GM18502 (cell line): ENCODE data around the gene NTSR1.

Experiments
- ATAC-seq: cut with Tn5 transposase; IDR thresholded peaks from one replicate; pipeline ENCODE4 v1.9.1; 2021; ENCODE audit warnings: mild to moderate bottlenecking; ENCODE audit not compliant: unreplicated experiment, poor library complexity

The NTSR1 gene

GRCh38 chr20:62752181-62752670 lies 43.6 kb downstream of the NTSR1 start:
- ATAC-seq: no peak

- ATAC-seq: no peak
Observed at GRCh38 chr20:62752671-62753501, 44.2 kb downstream of the NTSR1 start.

- ATAC-seq: no peak
Observed at GRCh38 chr20:62753626-62754025, 45.0 kb downstream of the NTSR1 start.

DNA sequence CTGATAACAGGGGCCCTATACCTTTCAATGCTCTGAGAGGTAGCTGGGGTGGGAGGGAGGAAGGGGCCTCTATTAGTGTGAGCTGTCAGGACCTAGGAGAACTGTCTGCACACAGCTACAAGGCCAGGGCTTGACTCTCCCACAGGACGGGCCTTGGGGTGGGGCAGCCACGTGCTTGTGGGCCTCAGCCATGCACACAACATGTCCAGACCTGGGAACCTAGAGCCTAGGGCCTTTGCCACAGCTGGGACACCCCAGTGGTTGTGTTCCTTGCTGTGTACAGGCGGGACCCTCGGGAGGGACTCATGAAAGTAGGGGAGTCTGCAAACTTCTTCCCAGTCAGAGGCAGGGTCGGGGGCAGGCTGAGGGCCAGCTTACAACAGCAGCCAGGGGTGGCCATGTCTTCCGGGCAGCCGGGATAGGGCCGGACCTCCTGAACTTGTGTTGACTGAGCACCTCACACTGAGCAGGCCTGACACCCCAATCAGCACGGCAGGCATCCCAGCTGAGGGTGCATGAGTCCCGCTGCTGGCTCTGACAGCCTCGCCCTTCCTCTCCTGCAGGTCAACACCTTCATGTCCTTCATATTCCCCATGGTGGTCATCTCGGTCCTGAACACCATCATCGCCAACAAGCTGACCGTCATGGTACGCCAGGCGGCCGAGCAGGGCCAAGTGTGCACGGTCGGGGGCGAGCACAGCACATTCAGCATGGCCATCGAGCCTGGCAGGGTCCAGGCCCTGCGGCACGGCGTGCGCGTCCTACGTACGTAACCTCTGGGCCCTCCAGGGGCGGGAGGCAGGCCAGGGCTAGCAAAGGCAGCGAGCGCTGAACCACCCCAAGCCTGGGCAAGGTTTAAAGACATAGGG lies 45.7 kb downstream of the NTSR1 start:
- ATAC-seq: no peak

DNA sequence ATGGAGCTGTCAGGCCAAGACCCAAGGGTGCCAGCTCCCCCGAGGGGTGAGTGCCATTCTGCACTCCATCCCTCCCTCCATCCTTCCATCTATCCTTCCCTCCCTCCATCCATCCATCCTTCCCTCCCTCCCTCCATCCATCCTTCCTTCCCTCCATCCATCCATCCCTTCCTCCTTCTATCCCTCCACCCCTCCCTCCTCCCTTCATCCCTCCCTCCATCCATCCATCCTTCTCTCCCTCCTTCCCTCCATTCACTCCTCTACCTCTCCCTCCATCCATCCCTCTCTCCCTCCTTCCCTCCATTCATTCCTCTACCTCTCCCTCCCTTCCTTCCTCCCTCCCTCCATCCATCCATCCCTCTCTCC lies 46.3 kb downstream of the NTSR1 start:
- ATAC-seq: no peak

DNA sequence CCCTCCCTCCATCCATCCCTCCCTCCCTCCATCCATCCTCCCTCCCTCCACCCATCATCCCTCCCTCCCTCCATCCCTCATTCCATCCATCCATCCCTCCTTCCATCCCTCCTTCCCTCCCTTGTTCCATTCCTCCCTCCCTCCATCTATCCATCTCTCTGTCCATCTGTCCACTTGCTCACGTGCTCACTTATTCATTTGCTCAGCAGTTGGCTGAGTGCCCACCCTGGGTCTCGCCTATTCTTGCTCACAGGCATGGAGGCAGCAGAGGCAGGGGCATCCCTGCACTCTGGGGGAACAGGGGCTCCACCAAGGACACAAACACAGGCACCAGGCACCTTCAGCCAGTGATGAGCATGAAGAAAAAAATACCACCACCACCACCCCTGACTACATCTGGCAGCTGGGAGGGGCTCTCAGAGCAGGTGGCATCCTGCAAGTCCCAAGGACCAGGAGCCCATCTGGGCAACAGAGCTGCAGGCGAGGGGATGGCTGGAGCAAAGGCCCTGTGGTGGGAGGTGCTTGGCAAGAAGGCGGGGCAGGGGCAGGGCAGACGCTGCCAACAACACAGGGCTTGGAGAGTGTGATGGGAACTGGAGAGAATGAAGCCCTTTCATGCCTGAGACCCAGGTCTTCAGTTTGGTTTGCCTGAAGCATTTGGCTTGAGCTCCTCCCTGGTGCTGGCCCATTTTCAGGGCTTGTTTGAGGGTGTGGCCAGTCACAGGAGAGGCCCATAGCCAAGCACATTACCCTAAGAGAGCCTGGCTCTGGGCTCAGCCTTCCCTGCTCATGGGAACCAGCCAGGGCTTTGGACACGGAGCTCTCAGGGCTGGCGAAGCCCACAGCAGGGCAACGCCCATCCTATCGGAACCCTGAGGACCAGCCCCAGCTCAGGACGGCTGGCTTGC lies 47.4 kb downstream of the NTSR1 start:
- ATAC-seq: no peak

GRCh38 chr20:62758226-62758912 lies 49.7 kb downstream of the NTSR1 start:
- ATAC-seq: no peak

- ATAC-seq: no peak
Observed at GRCh38 chr20:62759981-62760431, 51.4 kb downstream of the NTSR1 start.

- ATAC-seq: no peak
Observed at GRCh38 chr20:62760471-62760855, 51.8 kb downstream of the NTSR1 start.

DNA sequence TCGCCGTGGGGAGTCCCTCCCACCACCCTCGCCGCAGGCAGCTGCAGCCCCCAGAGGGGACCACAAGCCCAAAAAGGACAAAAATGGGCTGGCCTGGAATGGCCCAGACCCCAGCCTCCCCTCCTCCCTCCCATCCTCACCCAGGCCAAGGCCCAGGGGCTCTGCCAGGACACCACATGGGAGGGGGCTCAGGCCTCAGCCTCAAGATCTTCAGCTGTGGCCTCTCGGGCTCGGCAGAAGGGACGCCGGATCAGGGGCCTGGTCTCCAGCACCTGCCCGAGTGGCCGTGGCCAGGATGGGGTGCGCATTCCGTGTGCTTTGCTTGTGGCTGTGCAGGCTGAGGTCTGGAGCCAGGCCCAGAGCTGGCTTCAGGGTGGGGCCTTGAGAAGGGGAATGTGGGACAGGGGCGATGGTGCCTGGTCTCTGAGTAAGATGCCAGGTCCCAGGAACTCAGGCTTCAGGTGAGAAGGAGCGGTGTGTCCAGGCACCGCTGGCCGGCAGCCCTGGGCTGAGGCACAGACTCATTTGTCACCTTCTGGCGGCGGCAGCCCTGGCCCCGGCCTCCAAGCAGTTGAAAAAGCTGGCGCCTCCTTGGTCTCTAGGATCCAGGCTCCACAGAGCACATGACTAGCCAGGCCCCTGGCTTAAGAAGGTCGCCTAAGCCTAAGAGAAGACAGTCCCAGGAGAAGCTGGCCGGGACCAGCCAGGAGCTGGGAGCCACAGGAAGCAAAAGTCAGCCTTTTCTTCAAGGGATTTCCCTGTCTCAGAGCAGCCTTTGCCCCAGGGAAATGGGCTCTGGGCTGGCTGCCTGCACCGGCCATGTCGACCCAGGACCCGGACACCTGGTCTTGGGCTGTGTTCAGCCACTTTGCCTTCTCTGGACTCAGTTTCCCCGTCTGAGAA lies 52.5 kb downstream of the NTSR1 start:
- no peak for ATAC-seq

GRCh38 chr20:62761759-62762131 lies 53.1 kb downstream of the NTSR1 start:
- no peak for ATAC-seq

GRCh38 chr20:62762376-62762775 lies 53.7 kb downstream of the NTSR1 start:
- ATAC-seq: no peak

- no peak for ATAC-seq
Observed at GRCh38 chr20:62762801-62763368, 54.2 kb downstream of the NTSR1 start.

DNA sequence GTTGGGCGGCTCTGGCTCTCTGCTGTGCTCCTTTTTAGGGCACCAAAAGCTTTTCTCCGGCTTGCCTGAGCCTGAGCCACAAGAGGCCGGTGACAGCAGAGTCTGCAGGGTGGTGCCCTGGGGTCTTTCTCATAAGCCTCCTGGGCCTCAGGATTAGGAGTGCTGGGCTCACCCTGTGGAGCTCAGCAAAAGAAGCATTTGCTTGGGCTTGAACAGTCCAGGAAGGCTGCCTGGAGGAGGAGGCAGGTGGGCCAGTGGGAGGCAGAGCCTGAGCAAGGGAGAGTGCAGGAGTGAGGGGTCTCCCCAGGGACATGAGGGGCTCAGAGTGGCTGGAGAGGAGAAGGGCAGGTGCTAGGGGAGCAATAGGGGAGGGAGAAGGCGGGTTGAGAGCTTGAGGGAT lies 54.8 kb downstream of the NTSR1 start:
- no peak for ATAC-seq

- ATAC-seq: no peak
Observed at GRCh38 chr20:62764156-62764935, 55.7 kb downstream of the NTSR1 start.

GRCh38 chr20:62765021-62765420 lies 56.4 kb downstream of the NTSR1 start:
- no peak for ATAC-seq

GRCh38 chr20:62765432-62766070 lies 56.9 kb downstream of the NTSR1 start:
- ATAC-seq: no peak
